DOHH2 (cell line): ENCODE measurements around the gene NUCB1.
"Not testable (repeated sequence)": the region's sequence is repeated elsewhere in the genome, so short reads cannot be mapped to it uniquely, and the experiment has no call there.

Experiments used
- H3F3A ChIP-seq: fragments of 200-600 bp; sonication (generic), shearing (Covaris generic); 2 replicates; pipeline ENCODE4 v1.6.0; 2016; ENCODE audit warnings: antibody characterized with exemption, mild to moderate bottlenecking; ENCODE audit not compliant: control insufficient read depth, insufficient read depth
- H3K27ac ChIP-seq: fragments of 200-600 bp; sonication (generic); 2 replicates; pipeline ENCODE4 v1.5.1; 2014; ENCODE audit warnings: low read depth, mild to moderate bottlenecking, low read length, moderate library complexity
- H3K27me3 ChIP-seq: fragments of 200-600 bp; sonication (generic); 2 replicates; pipeline ENCODE4 v1.6.1; 2014; ENCODE audit warnings: mild to moderate bottlenecking, low read length, mixed read lengths; ENCODE audit not compliant: control insufficient read depth
- H3K36me3 ChIP-seq: fragments of 200-600 bp; sonication (generic); 2 replicates; pipeline ENCODE4 v1.6.1; 2014; ENCODE audit warnings: mild to moderate bottlenecking, low read length, moderate library complexity, mixed read lengths; ENCODE audit not compliant: control insufficient read depth
- H3K4me1 ChIP-seq: fragments of 200-600 bp; sonication (generic); 2 replicates; pipeline ENCODE4 v1.6.1; 2014; ENCODE audit warnings: mild to moderate bottlenecking, low read length, mixed read lengths; ENCODE audit not compliant: control insufficient read depth
- H3K4me2 ChIP-seq: fragments of 200-600 bp; sonication (generic); 2 replicates; pipeline ENCODE4 v1.6.0; 2014; ENCODE audit warnings: mild to moderate bottlenecking, low read length, moderate library complexity
- H3K4me3 ChIP-seq: fragments of 200-600 bp; sonication (generic); 2 replicates; pipeline ENCODE4 v1.5.1; 2014; ENCODE audit warnings: mild to moderate bottlenecking, low read length, mixed read lengths
- H3K79me2 ChIP-seq: fragments of 200-600 bp; sonication (generic); 2 replicates; pipeline ENCODE4 v1.6.1; 2014; ENCODE audit warnings: mild to moderate bottlenecking, low read length, mixed read lengths; ENCODE audit not compliant: control insufficient read depth
- H3K9me2 ChIP-seq: fragments of 200-600 bp; sonication (generic); replicated peaks from 2 replicates; pipeline ENCODE4 v1.6.1; 2014; ENCODE audit warnings: mild to moderate bottlenecking, low read length, mixed read lengths; ENCODE audit not compliant: control insufficient read depth
- H3K9me3 ChIP-seq: fragments of 200-600 bp; sonication (generic); 2 replicates; pipeline ENCODE4 v1.6.1; 2014; ENCODE audit warnings: antibody characterized with exemption, low read length, mixed read lengths; ENCODE audit not compliant: control insufficient read depth, insufficient read depth
- H4K20me1 ChIP-seq: fragments of 200-600 bp; sonication (generic); 2 replicates; pipeline ENCODE4 v1.6.0; 2014; ENCODE audit warnings: low read depth, mild to moderate bottlenecking, antibody characterized with exemption, low read length, moderate library complexity; ENCODE audit not compliant: control insufficient read depth, insufficient read depth
- CTCF ChIP-seq: fragments of 200-600 bp; sonication (generic); IDR thresholded peaks from one replicate; pipeline ENCODE4 v1.5.1; 2014; ENCODE audit warnings: antibody characterized with exemption, mild to moderate bottlenecking, low read depth, low read length; ENCODE audit not compliant: poor library complexity, severe bottlenecking
- EZH2phosphoT487 ChIP-seq: fragments of 200-600 bp; sonication (generic); IDR thresholded peaks from 2 replicates; pipeline ENCODE4 v1.6.1; 2017; ENCODE audit warnings: borderline replicate concordance, mild to moderate bottlenecking, antibody characterized with exemption, low read length, moderate library complexity, mixed read lengths

NUCB1 gene

GRCh38 chr19:48925240-48925843 is 25.2 kb downstream of the NUCB1 start:
- Histone ChIP-seq H3K27me3 (no peaks in the 10 kb centered on the region), H3K4me1 (no peaks in the 10 kb centered on the region), H3K4me2 (no peak overlapping the region), H3F3A (0 out of 2 replicates have a peak, but pooled peaks cover 2% of the 10 kb centered on the region), H3K36me3 (peaks cover 10% of the 10 kb centered on the region), H4K20me1 (no peaks in the 10 kb centered on the region), H3K4me3 (no peak overlapping the region), H3K79me2 (no peaks in the 10 kb centered on the region), H3K9me3 (no peaks in the 10 kb centered on the region), H3K9me2 (no peaks in the 10 kb centered on the region), H3K27ac (no peak overlapping the region)
- TF ChIP-seq CTCF (no peak), EZH2phosphoT487 (no peak)

- H3K4me1 ChIP-seq, H3K9me3 ChIP-seq, H4K20me1 ChIP-seq, H3K27ac ChIP-seq, H3K4me2 ChIP-seq, H3F3A ChIP-seq, H3K36me3 ChIP-seq, H3K4me3 ChIP-seq, H3K9me2 ChIP-seq, H3K79me2 ChIP-seq, H3K27me3 ChIP-seq: not testable (repeated sequence)
These were observed 25.8 kb downstream of the NUCB1 start for GRCh38 chr19:48925890-48926289.

DNA sequence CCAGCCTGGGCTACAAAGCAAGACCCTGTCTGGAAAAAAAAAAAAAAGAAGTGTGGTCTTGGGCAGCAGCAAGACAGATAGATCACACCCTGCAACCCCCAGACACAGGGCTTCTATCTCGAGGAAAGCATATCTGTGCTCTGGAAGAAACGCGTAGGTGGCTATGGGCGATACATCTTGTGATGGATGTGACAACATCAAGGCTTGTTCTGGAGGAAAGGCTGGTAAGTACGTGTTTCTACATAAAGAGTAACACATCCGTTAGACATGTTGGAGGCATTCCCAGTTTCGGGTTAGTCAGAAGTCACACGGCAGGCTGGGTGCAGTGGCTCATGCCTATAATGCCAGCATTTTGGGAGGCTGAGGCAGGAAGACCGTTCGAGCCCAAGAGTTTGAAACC is 26.8 kb downstream of the NUCB1 start:
- Histone ChIP-seq H3K4me1 (no peaks in the 10 kb centered on the region), H3K4me2 (no peak overlapping the region), H3K4me3 (no peak overlapping the region), H3K79me2 (no peaks in the 10 kb centered on the region), H3K36me3 (peaks cover 4% of the 10 kb centered on the region), H3F3A (0 out of 2 replicates have a peak, but pooled peaks cover 2% of the 10 kb centered on the region), H3K27me3 (no peaks in the 10 kb centered on the region), H3K9me2 (no peaks in the 10 kb centered on the region), H4K20me1 (no peaks in the 10 kb centered on the region), H3K27ac (no peak overlapping the region), H3K9me3 (no peaks in the 10 kb centered on the region)
- TF ChIP-seq EZH2phosphoT487 (no peak), CTCF (no peak)

- H3K36me3 ChIP-seq, H3K9me2 ChIP-seq, H4K20me1 ChIP-seq, H3K9me3 ChIP-seq, H3F3A ChIP-seq, H3K27ac ChIP-seq, H3K4me1 ChIP-seq, H3K4me3 ChIP-seq, H3K27me3 ChIP-seq, H3K4me2 ChIP-seq, H3K79me2 ChIP-seq: not testable (repeated sequence)
These were observed 27.6 kb downstream of the NUCB1 start for GRCh38 chr19:48927692-48928091.
